ENCODE measurements around the gene ZMYND8.
A peak's percentile ranks its signal among the peaks of the same experiment; 100 is the strongest.

The ZMYND8 gene

GRCh38 chr20:47330071-47330470 is 26.4 kb downstream of the ZMYND8 start:
- no peak for TF ChIP-seq CTCF (conservative IDR thresholded peaks at IDR 0.05; ENCODE audit: control insufficient read depth, insufficient read depth, low read depth, low read length)
- no peak for DNase-seq (ENCODE audit: low read depth)
- H3K4me3 ChIP-seq (ENCODE audit: control insufficient read depth, low read depth, low read length), result no peak overlapping the region

GRCh38 chr20:47328129-47328528 is 28.4 kb downstream of the ZMYND8 start:
- no peak for TF ChIP-seq CTCF (conservative IDR thresholded peaks at IDR 0.05; ENCODE audit: control insufficient read depth, insufficient read depth, low read depth, low read length)
- no peak overlapping the region for H3K4me3 ChIP-seq (ENCODE audit: control insufficient read depth, low read depth, low read length)
- DNase-seq (ENCODE audit: low read depth), result no peak

GRCh38 chr20:47327711-47328110 is 28.8 kb downstream of the ZMYND8 start:
- H3K4me3 ChIP-seq (ENCODE audit: control insufficient read depth, low read depth, low read length), result no peak overlapping the region
- no peak for DNase-seq (ENCODE audit: low read depth)
- TF ChIP-seq CTCF (conservative IDR thresholded peaks at IDR 0.05; ENCODE audit: control insufficient read depth, insufficient read depth, low read depth, low read length), result no peak

- H3K4me3 ChIP-seq (ENCODE audit: control insufficient read depth, low read depth, low read length), result no peak overlapping the region
- DNase-seq (ENCODE audit: low read depth), result peak; percentile 52
- no peak for TF ChIP-seq CTCF (conservative IDR thresholded peaks at IDR 0.05; ENCODE audit: control insufficient read depth, insufficient read depth, low read depth, low read length)
Measured at GRCh38 chr20:47326658-47327268, 29.7 kb downstream of the ZMYND8 start.

GRCh38 chr20:47325242-47325641 is 31.3 kb downstream of the ZMYND8 start:
- DNase-seq (ENCODE audit: low read depth), result no peak
- no peak overlapping the region for H3K4me3 ChIP-seq (ENCODE audit: control insufficient read depth, low read depth, low read length)
- TF ChIP-seq CTCF (conservative IDR thresholded peaks at IDR 0.05; ENCODE audit: control insufficient read depth, insufficient read depth, low read depth, low read length), result no peak

GRCh38 chr20:47320990-47321805 is 35.3 kb downstream of the ZMYND8 start:
- H3K4me3 ChIP-seq (ENCODE audit: control insufficient read depth, low read depth, low read length), result no peak overlapping the region
- no peak for TF ChIP-seq CTCF (conservative IDR thresholded peaks at IDR 0.05; ENCODE audit: control insufficient read depth, insufficient read depth, low read depth, low read length)
- DNase-seq (ENCODE audit: low read depth), result no peak
